Neutrophil (primary cell): ENCODE results near the gene SLC46A2.
A peak's percentile ranks its signal among the peaks of the same experiment; 100 is the strongest.

Experiments
- H3K27ac ChIP-seq: fragments of 200-600 bp; sonication (generic); 2 replicates; pipeline ENCODE4 v1.5.1; 2016; ENCODE audit warnings: mild to moderate bottlenecking, moderate library complexity
- H3K27me3 ChIP-seq: fragments of 200-600 bp; sonication (generic); 2 replicates; pipeline ENCODE4 v1.6.0; 2016; ENCODE audit warnings: mild to moderate bottlenecking
- H3K36me3 ChIP-seq: fragments of 200-600 bp; sonication (generic); 2 replicates; pipeline ENCODE4 v1.5.1; 2017
- H3K4me1 ChIP-seq, 2 experiments: fragments of 200-600 bp in 1 of 2; sonication (generic) in 1 of 2; 1 replicate in 1 of 2; 2 replicates in 1 of 2; pipeline versions ENCODE4 v1.5.1 to v1.6.1; 2013 to 2016; ENCODE audit warnings: low read depth in 1 of 2, low read length in 1 of 2, mild to moderate bottlenecking in 1 of 2, moderate library complexity in 1 of 2; ENCODE audit not compliant: control insufficient read depth in 1 of 2, insufficient read depth in 1 of 2
- H3K4me3 ChIP-seq, 2 experiments: fragments of 200-600 bp in 1 of 2; sonication (generic) in 1 of 2; 1 replicate in 1 of 2; 2 replicates in 1 of 2; pipeline ENCODE4 v1.5.1; 2013 to 2016; ENCODE audit warnings: low read depth in 1 of 2, low read length in 1 of 2, mild to moderate bottlenecking in 1 of 2, moderate library complexity in 1 of 2
- H3K9me3 ChIP-seq: fragments of 200-600 bp; sonication (generic); 2 replicates; pipeline ENCODE4 v1.5.1; 2016
- TF ChIP-seq, protein P1 (sequence below): fragments of 200-600 bp; sonication (generic); IDR thresholded peaks from 2 replicates; pipeline ENCODE4 v1.5.1; 2016; ENCODE audit warnings: antibody characterized with exemption

SLC46A2 gene, protein sequence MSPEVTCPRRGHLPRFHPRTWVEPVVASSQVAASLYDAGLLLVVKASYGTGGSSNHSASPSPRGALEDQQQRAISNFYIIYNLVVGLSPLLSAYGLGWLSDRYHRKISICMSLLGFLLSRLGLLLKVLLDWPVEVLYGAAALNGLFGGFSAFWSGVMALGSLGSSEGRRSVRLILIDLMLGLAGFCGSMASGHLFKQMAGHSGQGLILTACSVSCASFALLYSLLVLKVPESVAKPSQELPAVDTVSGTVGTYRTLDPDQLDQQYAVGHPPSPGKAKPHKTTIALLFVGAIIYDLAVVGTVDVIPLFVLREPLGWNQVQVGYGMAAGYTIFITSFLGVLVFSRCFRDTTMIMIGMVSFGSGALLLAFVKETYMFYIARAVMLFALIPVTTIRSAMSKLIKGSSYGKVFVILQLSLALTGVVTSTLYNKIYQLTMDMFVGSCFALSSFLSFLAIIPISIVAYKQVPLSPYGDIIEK

DNA sequence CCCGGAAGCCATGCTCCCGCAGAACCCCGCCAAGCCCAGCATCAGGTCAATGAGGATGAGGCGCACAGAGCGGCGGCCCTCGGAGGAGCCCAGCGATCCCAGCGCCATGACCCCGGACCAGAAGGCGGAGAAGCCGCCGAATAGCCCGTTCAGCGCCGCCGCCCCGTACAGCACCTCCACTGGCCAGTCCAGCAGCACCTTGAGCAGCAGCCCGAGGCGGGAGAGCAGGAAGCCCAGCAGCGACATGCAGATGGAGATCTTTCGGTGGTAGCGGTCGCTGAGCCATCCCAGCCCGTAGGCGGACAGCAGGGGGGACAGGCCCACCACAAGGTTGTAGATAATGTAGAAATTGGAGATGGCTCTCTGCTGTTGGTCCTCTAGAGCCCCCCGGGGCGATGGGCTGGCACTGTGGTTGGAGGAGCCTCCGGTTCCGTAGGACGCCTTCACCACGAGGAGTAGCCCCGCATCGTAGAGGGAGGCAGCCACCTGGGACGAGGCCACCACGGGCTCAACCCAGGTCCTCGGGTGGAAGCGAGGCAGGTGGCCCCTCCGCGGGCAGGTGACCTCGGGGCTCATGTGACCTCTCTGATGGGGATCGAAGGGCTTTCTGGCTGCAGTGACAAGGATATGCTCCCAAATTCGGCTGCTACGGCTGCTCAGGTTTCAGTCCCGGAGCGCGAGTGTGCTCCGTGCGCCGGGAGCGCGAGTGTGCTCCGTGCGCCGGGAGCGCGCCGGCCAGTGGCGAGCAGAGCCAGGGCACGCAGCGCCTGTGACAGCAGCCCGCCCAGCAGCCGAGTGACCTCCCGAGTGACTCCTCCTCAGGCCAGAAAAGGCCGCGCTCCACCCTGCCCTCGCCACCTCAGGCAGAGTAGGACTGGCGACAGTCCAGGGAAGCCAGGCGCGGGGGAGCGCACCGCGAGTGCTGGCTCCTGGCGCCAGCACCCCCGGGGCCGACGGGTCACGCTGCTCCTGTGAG lies at the start of gene SLC46A2:
Gene SLC46A2 (minus strand): TSS at position 771 of the 976 bp plus-strand sequence. CDS start 195 bp downstream, at position 576.
- Histone ChIP-seq H3K27ac (no peak within 1 kb of the TSS), H3K4me3 (peak within 1 kb of the TSS in 1 of 2 experiments; percentile 34), H3K4me1 (peaks cover 26 to 28% of the 10 kb centered on the region in 2 experiments), H3K36me3 (no peaks in the 10 kb centered on the region), H3K9me3 (no peaks in the 10 kb centered on the region), H3K27me3 (peaks cover 68% of the 10 kb centered on the region)
- TF ChIP-seq, protein P1, sequence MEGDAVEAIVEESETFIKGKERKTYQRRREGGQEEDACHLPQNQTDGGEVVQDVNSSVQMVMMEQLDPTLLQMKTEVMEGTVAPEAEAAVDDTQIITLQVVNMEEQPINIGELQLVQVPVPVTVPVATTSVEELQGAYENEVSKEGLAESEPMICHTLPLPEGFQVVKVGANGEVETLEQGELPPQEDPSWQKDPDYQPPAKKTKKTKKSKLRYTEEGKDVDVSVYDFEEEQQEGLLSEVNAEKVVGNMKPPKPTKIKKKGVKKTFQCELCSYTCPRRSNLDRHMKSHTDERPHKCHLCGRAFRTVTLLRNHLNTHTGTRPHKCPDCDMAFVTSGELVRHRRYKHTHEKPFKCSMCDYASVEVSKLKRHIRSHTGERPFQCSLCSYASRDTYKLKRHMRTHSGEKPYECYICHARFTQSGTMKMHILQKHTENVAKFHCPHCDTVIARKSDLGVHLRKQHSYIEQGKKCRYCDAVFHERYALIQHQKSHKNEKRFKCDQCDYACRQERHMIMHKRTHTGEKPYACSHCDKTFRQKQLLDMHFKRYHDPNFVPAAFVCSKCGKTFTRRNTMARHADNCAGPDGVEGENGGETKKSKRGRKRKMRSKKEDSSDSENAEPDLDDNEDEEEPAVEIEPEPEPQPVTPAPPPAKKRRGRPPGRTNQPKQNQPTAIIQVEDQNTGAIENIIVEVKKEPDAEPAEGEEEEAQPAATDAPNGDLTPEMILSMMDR: no peak

DNA sequence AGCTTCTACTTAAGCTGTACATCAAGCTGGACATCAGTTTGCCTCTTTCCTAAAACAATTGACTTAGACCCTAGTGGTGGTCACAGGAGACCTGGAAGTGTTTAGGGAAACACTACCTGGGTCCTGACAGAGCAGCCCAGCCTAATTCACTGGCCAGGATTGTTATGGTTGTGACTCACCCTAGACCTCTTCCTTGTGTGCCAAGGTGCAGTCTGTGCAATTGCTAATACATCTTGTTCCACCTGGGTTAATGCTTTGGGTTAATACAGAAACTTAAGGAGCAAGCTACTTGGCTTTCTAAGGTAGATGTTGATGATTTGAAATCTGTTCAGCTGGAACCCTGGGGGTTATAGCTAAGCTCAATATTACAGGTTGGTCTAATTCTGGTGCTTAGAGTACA lies 48.7 kb upstream of the SLC46A2 start:
- Histone ChIP-seq H3K9me3 (no peaks in the 10 kb centered on the region), H3K4me1 (no peaks in the 10 kb centered on the region), H3K4me3 (no peak overlapping the region)

DNA sequence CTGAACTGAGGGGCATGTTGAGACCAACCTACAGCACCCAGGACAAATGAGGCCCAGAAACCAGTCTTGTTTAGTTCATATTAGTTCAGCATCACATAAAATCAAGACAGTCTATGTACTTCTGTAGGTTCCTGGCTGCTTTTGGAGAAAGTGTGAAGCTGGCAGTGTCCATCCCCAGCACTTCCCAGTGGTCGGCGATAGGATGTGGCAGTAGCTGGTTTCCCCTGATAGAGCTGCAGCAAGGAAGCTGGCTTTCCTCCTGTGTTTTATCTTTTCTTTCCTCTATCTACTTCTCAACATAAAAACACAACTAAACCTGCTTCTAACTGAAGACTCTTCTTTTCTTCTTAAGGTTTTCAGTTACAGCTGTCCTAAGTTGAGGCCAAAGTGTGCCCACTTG lies 43.0 kb upstream of the SLC46A2 start:
- Histone ChIP-seq H3K27ac (no peak overlapping the region), H3K27me3 (peaks cover 47% of the 10 kb centered on the region), H3K36me3 (no peaks in the 10 kb centered on the region), H3K4me1 (no peaks in the 10 kb centered on the region), H3K4me3 (no peak overlapping the region), H3K9me3 (no peaks in the 10 kb centered on the region)
- TF ChIP-seq, protein P1: no peak

More for the DNA sequence above, 48.7 kb upstream of the SLC46A2 start:
- Histone ChIP-seq H3K27me3 (peaks cover 18% of the 10 kb centered on the region), H3K27ac (no peak overlapping the region), H3K36me3 (no peaks in the 10 kb centered on the region)
- TF ChIP-seq, protein P1: no peak

DNA sequence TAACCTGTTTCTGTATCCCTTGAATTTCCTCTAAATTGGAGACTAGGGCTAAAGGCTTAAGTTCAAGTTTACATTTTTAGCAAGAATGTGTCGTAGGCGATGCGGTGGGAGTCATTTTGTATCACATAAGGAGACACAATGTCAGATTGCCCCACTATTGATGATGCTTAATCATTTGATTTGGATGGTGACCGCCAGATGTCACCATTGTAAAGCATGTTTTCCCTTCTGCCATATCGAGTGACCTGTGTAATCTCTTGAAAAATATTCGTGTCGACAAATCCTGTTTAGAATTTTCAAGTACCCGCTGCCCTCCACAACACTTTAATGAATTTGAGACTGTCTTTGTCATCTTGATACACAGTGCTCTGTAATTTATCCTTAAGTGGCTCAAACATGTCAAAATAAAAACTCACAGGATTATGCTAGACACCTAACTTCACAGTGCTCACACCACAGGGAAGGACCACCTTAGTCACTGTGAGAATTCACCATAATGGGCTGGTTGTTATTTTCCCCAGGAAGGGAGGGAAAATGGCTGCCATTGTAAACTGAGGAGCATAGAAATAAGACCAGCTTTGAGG lies 34.5 kb upstream of the SLC46A2 start:
- H3K36me3 ChIP-seq: no peaks in the 10 kb centered on the region
- no peaks in the 10 kb centered on the region for H3K4me1 ChIP-seq
- no peak overlapping the region for H3K27ac ChIP-seq
- no peaks in the 10 kb centered on the region for H3K9me3 ChIP-seq
- H3K27me3 ChIP-seq: peaks cover 37% of the 10 kb centered on the region
- TF ChIP-seq, protein P1: no peak
- H3K4me3 ChIP-seq: no peak overlapping the region

DNA sequence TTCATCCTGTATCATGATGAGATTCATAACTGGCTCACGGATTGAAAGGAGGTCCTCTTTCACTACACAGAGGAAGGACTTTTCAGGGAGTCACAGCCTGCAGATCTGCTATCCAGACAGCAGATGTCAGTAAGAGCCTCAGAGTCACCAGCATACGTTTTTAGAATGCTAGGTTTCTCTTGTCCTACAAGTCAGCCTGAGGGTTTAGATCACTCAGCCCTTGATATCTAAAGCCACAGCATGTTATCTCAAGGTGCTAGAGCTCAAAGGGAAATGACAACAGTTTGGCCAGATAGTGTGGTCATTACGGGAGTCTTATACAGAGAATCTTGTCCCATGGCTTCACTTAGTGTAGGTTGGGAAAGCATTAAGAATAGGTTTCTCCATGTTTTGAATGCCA lies 30.9 kb upstream of the SLC46A2 start:
- H3K27ac ChIP-seq: no peak overlapping the region
- no peaks in the 10 kb centered on the region for H3K36me3 ChIP-seq
- H3K27me3 ChIP-seq: peaks cover 42% of the 10 kb centered on the region
- no peaks in the 10 kb centered on the region for H3K9me3 ChIP-seq
- H3K4me1 ChIP-seq: no peaks in the 10 kb centered on the region
- no peak overlapping the region for H3K4me3 ChIP-seq
- TF ChIP-seq, protein P1: no peak
